NCI-H345 treated with DMSO at 0.1 percent for 48 hours (cell line): ENCODE data around the gene WDFY4.

ENCODE experiments used
- DNase-seq: peaks from one replicate; lab custom pipeline; 2025; ENCODE audit not compliant: unreplicated experiment; lab: John Stamatoyannopoulos, UW

The WDFY4 gene

GRCh38 chr10:48653944-48654698 is 30.6 kb upstream of the WDFY4 start:
- DNase-seq = no peak

DNA sequence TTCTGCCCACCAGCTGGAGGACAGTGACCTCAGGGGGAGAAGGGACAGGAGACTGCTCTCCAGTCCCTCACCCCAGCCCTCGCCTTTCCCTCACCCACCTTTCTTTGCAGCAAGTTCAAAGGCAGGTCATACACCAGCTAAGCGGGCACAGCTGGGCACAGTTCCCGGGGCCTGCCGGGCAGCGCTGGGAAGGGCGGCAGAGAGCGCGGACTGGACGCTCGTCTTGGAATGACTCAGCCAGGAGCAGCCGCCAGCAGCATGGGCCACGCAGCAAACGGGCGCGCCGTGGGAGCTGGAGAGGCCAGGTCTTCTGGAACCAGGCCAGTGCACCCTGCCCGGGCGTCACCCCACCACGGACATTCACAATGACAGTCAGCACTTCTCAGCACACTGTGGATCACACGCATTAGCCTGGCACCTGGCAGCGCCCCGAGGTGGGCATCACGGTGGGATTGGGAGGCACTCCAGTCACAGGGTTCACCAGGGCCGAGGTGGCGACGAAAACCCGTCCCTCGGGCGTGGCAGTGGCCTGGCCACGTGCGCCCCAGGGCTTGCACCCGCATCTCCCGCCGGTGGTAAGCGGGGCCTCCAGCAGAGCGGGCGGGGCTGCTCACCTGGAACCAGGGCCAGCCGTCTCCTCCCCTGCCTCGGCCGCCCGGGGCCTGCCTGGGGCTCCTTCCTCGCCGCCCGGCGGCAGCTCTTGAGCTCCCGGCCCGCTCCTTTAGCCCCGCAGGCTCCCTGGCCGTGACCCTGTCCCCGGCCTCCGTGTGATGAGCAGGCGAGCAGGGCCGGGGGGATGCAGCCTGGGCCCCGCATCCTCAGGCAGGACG is 29.0 kb upstream of the WDFY4 start:
- no peak for DNase-seq

- peak; percentile 39 for DNase-seq
Observed at GRCh38 chr10:48656241-48656913, 28.3 kb upstream of the WDFY4 start.

DNA sequence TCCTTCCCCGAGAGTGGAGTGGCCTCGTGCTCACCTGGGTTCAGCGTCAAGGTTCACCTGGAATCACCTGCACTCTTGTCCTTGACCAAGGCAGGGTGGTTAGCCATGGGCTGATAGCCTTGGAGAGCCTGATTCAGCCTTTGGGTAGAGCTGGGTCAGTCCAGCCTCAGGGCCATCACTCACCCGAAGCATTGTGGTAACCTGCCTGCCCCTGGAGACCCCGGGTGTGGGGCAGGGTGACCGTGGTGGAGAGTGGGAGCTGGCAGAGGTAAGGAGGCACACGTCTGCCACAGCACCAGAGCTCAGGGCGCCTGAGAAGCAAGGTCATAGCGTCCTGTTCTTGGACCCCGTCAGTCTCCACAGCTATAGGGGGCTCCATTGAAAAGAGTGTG is 27.8 kb upstream of the WDFY4 start:
- no peak for DNase-seq

DNA sequence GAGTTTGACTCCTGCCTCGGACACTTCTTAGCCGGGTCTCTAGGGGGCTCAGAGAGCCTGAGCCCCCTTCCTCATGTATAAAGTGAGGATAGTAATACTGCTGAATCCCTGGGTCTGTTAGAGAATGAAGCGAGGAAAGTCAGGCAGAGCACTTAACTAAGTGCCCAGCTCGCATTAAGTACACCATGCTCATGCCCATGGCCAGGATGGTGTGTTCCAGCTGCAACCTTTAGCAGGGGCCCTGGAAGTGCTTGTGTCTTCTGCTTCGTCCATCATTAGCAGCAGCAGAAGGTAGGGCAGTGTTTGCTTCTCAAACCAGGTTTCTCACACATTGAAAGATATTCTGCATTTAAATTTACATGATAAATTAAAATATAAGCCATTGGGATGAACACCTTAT is 27.3 kb upstream of the WDFY4 start:
- no peak for DNase-seq

DNA sequence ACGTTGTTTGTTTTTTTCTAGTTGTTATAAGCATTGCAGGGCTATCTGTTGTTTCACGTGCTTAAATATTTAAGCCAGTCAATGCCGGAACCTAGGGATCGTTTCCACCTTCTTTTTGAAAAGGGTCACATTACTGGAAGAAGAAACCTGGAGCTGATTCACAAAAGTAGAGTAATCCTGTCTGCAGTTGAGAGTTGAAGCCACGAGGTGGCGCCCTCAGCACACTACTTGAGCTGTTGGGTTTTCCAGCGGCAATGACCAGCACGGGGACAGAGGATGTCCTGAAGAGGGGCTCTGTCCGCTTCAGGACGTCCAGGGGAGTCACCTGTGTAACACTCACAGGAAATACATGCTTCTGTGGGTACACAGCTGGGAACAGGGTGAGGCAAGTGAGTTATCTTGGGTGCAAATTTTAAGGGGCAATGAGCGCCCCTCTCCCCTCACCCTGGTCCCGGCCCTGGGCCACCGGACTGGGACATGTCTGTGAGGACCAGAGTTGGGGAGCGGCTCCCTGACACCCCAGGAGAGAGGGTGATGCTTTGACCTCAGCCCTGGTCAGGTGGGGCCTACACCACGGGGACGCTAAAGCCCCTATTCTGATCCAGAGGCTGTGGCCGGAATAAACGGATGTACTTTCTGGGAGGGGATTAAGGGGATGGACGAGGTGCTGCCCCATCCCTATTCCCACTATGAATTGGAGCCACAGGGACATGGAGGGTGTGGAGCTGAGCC is 26.3 kb upstream of the WDFY4 start:
- peak; percentile 21 for DNase-seq

DNA sequence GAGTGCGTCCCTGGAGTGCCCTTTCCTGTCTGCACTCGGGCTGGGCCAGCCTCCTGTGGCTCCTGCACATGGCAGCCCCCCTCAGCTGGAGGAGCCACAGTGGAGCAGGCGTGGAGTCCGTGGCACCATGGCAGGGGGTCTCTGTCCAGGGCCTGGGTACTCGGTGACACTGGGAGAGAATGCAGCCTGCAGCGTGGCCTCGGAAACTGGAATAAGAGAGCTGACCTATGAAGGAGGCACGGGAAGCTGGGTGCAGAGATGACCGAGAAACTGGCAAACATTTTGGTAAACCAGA is 25.8 kb upstream of the WDFY4 start:
- DNase-seq = no peak

GRCh38 chr10:48659790-48660189 is 24.9 kb upstream of the WDFY4 start:
- no peak for DNase-seq

DNA sequence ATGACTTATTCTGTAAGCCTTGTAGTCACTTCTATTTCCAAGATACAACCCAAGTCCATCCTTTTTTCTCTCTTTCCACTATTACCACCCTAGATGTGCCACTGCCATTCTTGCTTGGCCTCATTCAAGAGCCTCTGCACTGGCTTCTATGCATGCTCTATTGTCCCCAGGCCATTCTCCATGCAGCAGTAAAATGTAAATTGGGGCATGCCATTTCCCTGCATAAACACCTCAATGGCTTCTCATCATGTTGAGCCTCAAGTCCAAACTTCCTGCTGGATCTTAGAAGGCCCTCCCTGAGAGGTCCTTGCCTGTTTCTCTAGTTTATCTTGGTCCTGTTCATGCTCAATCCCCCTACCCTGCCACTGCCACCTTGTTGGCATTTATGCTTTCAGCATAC is 23.2 kb upstream of the WDFY4 start:
- DNase-seq = no peak

DNA sequence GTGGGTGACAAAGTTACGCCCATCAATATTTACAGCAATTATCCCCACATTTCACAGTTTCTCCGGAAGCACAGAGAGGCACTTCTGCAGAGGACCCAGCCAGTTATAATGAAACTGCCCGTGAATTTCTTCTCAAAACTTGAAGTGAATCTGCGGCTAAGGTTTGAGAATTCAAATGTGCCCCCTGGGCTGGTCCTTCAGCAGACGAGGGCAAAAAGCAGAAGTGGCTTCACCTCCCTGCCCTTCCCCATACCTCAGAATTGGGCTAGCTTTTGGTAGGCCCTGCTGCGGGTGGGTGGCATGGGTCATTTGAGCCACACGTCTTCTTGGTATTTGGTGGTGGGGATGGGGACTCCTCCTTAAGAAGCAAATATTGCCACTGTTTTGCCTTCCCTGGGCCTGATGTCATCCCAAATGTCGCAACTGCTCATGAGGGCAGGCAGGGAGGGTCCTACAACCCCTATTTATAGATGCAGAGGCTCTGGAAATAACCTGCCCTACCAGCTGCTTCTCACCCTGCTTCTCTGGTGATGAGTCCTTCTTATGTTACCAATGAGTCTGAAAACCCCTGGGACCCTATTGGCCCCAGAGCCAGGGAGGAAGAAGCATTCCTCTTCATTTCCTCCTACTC is 16.6 kb upstream of the WDFY4 start:
- DNase-seq = no peak

DNA sequence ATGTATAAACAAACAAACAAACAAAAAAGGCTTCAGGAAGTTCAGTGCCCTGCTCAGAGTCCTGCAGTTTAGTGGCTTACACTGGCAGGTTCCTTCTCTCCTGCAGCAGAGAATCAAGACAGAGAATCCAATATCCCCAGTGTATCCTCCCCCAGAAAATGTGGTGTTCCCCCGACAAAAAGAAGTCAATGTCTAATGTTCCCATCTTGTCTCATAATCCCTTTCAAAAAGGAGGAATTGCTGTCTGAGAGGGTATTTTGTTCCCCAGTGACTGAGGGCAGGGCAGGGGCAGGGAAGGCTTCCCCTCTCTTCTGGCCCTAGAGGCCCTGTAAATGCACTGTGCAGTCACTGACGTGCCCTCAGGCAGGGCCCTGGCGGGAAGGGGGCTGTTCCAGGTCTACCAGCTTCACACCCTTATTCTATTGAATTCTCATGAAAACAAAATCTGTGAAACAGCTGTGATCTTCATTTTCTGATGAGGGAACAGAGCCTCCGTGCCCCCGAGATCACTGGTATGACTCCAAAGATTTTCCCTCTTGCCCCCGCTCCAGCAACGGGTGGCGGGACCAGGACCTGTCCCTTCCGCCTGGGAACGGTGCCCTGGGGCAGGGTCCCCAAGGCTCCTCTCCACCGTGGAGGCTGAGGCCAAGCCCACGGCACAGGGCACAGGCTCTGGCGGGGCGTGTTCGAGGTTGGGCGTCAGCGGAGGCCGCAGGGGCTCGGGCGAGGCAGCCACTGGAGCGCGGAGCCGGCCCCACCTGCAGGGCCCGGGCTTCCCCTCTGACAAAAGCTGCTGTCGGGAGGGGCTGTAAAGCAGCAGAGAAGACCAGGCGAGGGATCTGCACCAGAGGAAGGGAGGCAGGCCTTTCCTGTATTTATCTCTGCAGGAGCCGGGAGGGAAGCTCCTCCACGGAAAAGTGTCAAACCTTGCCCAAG is 13.4 kb upstream of the WDFY4 start:
- no peak for DNase-seq

DNA sequence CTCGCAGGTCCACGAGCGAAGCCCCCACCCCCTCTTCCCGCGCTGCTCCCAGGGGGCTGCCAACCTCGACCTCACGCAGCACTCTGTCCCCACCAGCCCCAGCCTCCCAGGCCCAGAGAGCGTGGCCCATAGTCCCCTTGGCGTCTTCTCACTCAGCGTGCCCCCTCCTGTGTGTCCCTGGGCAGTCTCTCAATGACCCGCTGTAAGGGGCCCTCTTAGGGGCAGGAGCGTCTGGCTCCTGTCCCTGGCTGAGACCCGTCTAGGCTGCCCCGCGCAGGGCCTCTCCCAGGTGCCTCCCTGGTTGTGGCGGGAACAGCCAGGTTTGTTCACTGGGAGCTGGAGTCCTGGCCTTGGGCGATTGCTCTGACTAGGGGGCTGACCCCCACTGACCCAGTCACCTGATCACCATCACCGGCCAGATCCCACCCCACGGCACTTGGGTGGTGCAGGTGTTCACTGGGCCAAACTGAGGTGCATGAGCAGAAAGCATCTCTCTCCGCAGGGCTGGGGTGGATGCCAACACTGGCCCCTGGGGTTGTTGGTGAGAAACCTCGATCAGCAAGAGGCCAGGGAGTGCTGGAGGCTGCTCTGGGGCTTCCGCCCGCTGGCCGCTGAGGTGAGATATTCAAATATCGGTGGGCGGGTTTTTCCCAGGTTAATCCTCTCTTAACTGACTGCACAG is 12.6 kb upstream of the WDFY4 start:
- DNase-seq = no peak

GRCh38 chr10:48672596-48673265 is 11.9 kb upstream of the WDFY4 start:
- no peak for DNase-seq

DNA sequence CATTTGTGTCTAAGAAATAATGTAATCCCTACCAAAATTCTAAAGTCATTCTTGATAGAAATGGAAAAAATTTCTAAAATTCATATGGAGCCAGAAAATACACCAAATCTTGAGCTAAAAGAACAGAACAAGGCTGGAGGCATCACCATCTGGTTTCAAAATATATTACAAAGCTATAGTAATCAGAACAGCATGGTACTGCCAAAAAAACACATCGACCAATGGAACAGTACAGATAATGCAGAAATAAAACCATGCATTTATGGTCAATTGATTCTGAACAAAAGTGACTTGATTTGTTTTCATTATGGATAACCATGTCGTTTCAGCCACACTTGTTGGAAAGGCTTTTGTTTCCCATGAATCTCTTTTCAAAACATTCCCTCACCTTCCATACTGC is 7.0 kb upstream of the WDFY4 start:
- DNase-seq = no peak

DNA sequence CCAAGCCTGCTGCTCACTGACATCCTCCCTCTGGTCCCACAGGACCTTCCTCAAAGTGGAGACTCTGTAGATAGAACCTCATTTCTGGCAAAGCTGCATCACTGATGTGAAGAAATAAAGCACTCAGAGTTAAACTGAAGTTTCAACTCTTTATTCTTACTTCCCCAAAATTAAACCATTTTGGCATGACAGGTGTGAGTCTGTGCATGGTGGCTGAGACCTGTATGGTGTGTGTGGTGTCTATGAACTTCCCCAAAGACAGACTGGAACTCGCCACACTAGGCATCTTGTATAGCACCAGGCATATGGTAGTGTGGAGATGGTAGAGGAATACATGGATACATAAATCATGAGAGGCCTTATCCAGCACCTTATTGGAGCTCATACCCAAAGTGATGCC is 6.6 kb upstream of the WDFY4 start:
- no peak for DNase-seq

DNA sequence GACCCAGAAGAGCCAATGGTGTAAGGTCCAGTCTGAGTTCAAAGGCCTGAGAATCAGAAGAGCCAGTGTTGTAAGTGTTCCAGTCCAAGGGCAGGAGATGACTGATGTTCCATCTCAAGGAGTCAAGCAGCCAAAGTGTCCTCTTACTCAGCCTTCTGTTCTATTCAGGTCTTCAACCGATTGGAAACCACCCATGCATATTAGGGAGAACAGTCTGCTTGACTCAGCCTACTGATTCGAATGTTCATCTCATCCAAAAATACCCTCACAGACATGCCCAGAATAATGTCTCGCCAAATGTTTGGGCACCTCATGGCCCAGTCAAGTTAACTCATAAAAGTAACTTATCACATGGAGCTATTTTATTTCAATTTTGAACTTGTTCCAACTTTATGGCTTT is 2.9 kb upstream of the WDFY4 start:
- no peak for DNase-seq

GRCh38 chr10:48682265-48682664 is 2.4 kb upstream of the WDFY4 start:
- DNase-seq = no peak

- DNase-seq = no peak
Observed at GRCh38 chr10:48683424-48683823, 1.2 kb upstream of the WDFY4 start.

DNA sequence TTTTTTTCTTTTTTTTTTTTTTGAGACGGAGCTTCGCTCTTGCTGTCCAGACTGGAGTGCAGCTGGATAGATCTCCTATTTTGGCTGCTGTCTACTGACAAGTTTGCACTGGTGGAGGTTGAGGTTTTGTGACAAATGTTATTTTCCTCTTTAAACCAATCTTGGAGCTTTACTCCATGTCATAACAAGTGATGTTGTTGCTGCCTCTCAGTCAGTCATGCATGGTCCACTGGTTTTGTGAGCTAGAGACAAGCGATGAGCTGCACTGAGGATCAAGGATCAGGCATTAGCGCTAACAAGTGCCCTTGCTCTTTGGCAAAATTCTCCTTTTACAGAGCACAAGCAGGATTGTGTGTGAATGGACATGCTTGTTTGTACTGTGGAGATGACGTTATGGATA is 805 bp upstream of the WDFY4 start:
- DNase-seq = peak; percentile 9
